GM23338 (cell line): Measurements from ENCODE around the gene DTNB. TPM values are rescaled to one million over a fixed set of nuclear protein-coding genes. Genes with fewer than 3 reads are reported as not detected.

Experiments
- ATAC-seq: fragments of 200-7000 bp; cut with Tn5 transposase; 3 replicates; pipeline ENCODE4 v1.9.1; 2020
- DNase-seq: peaks from one replicate; pipeline ENCODE4 v3.0.0-alpha.2; 2015; ENCODE audit warnings: low spot score
- H2AFZ ChIP-seq: fragments of 200-600 bp; sonication (generic); 2 replicates; pipeline ENCODE4 v1.8.0; 2016; ENCODE audit warnings: antibody characterized with exemption, mild to moderate bottlenecking, moderate library complexity
- H3F3A ChIP-seq: fragments of 200-600 bp; sonication (generic); replicated peaks from 2 replicates; pipeline ENCODE4 v1.8.0; 2017; ENCODE audit warnings: antibody characterized with exemption, mixed run types, low read depth
- H3K27ac ChIP-seq: fragments of 200-600 bp; sonication (generic); 2 replicates; pipeline ENCODE4 v1.6.1; 2016; ENCODE audit warnings: low read depth
- H3K27me3 ChIP-seq: fragments of 200-600 bp; sonication (generic); 2 replicates; pipeline ENCODE4 v1.8.0; 2016; ENCODE audit warnings: mild to moderate bottlenecking, mixed run types, moderate library complexity; ENCODE audit not compliant: insufficient read depth
- H3K36me3 ChIP-seq: fragments of 200-600 bp; sonication (generic); 2 replicates; pipeline ENCODE4 v1.8.0; 2016; ENCODE audit warnings: mild to moderate bottlenecking; ENCODE audit not compliant: insufficient read depth
- H3K4me1 ChIP-seq: fragments of 200-600 bp; sonication (generic); 2 replicates; pipeline ENCODE4 v1.8.0; 2016; ENCODE audit warnings: mild to moderate bottlenecking, moderate library complexity; ENCODE audit not compliant: insufficient read depth
- H3K4me2 ChIP-seq: fragments of 200-600 bp; sonication (generic); 2 replicates; pipeline ENCODE4 v1.7.1; 2017; ENCODE audit warnings: mixed run types
- H3K4me3 ChIP-seq: fragments of 200-600 bp; sonication (generic); 2 replicates; pipeline ENCODE4 v1.6.1; 2016; ENCODE audit warnings: mixed run types
- H3K79me2 ChIP-seq: fragments of 200-600 bp; sonication (generic); replicated peaks from 2 replicates; pipeline ENCODE4 v1.8.0; 2017; ENCODE audit warnings: mild to moderate bottlenecking; ENCODE audit not compliant: insufficient read depth
- H3K9me2 ChIP-seq: fragments of 200-600 bp; sonication (generic); 2 replicates; pipeline ENCODE4 v1.8.0; 2017; ENCODE audit not compliant: insufficient read depth
- H4K20me1 ChIP-seq: fragments of 200-600 bp; sonication (generic); replicated peaks from 2 replicates; pipeline ENCODE4 v1.8.0; 2017; ENCODE audit warnings: mild to moderate bottlenecking; ENCODE audit not compliant: insufficient read depth
- H3K27ac Mint-ChIP-seq: 2 replicates; pipeline ENCODE4 v1.8.0; 2020; ENCODE audit warnings: inconsistent platforms, mild to moderate bottlenecking, moderate library complexity, mixed read lengths
- H3K27me3 Mint-ChIP-seq: 3 replicates; pipeline ENCODE4 v1.8.0; 2022; ENCODE audit warnings: low read depth, mild to moderate bottlenecking, moderate library complexity, mixed read lengths, inconsistent platforms; ENCODE audit not compliant: insufficient read depth, poor library complexity
- H3K36me3 Mint-ChIP-seq: 3 replicates; pipeline ENCODE4 v1.8.0; 2021; ENCODE audit warnings: low read depth, mild to moderate bottlenecking, inconsistent platforms, moderate library complexity, mixed read lengths
- H3K4me1 Mint-ChIP-seq: 3 replicates; pipeline ENCODE4 v1.8.0; 2020; ENCODE audit warnings: mild to moderate bottlenecking, inconsistent platforms, mixed read lengths
- H3K4me3 Mint-ChIP-seq: 3 replicates; pipeline ENCODE4 v1.8.0; 2021; ENCODE audit warnings: moderate library complexity, mild to moderate bottlenecking, inconsistent platforms, mixed read lengths
- H3K9me3 Mint-ChIP-seq: 3 replicates; pipeline ENCODE4 v1.8.0; 2020; ENCODE audit warnings: moderate library complexity, mild to moderate bottlenecking, inconsistent platforms, mixed read lengths
- CREB1 ChIP-seq: fragments of 250-450 bp; sonication (Bioruptor Pico); IDR thresholded peaks from 2 replicates; pipeline ENCODE4 v1.5.0; 2020; ENCODE audit warnings: low read depth, mild to moderate bottlenecking, moderate library complexity
- ETS1 ChIP-seq: IDR thresholded peaks from 2 replicates; pipeline ENCODE4 v1.6.1; 2016; ENCODE audit warnings: antibody characterized with exemption
- EZH2 ChIP-seq: fragments of 200-600 bp; sonication (generic); IDR thresholded peaks from one replicate; pipeline ENCODE4 v1.8.0; 2017; ENCODE audit warnings: antibody characterized with exemption, mild to moderate bottlenecking, low read depth; ENCODE audit not compliant: unreplicated experiment
- EZH2phosphoT487 ChIP-seq: fragments of 200-600 bp; sonication (generic); IDR thresholded peaks from one replicate; pipeline ENCODE4 v1.8.1; 2018; ENCODE audit warnings: antibody characterized with exemption; ENCODE audit not compliant: unreplicated experiment
- JUNB ChIP-seq: IDR thresholded peaks from one replicate; pipeline ENCODE4 v1.6.1; 2016; ENCODE audit warnings: antibody characterized with exemption; ENCODE audit not compliant: unreplicated experiment
- NANOG ChIP-seq: IDR thresholded peaks from 2 replicates; pipeline ENCODE4 v1.6.1; 2016; ENCODE audit warnings: antibody characterized with exemption, borderline replicate concordance
- POLR2AphosphoS5 ChIP-seq: IDR thresholded peaks from 2 replicates; pipeline ENCODE4 v1.6.1; 2016; ENCODE audit warnings: antibody characterized with exemption, low read depth
- REST ChIP-seq: IDR thresholded peaks from one replicate; pipeline ENCODE4 v1.6.1; 2018; ENCODE audit warnings: antibody characterized with exemption; ENCODE audit not compliant: unreplicated experiment
- STAT1 ChIP-seq: IDR thresholded peaks from one replicate; pipeline ENCODE4 v1.6.1; 2016; ENCODE audit warnings: antibody characterized with exemption; ENCODE audit not compliant: unreplicated experiment
- ZNF114 ChIP-seq: fragments of 250-450 bp; sonication (Bioruptor Pico); IDR thresholded peaks from 2 replicates; pipeline ENCODE4 v1.5.0; 2020; ENCODE audit warnings: mild to moderate bottlenecking, moderate library complexity
- ZNF331 ChIP-seq: fragments of 250-450 bp; sonication (Bioruptor Pico); IDR thresholded peaks from 2 replicates; pipeline ENCODE4 v1.5.0; 2020; ENCODE audit warnings: low read depth, mild to moderate bottlenecking, moderate library complexity
- ZNF462 ChIP-seq: fragments of 250-450 bp; sonication (Bioruptor Pico); IDR thresholded peaks from 2 replicates; pipeline ENCODE4 v1.5.0; 2020; ENCODE audit warnings: mild to moderate bottlenecking, moderate library complexity
- polyA plus RNA-seq: library from polyadenylated mRNA; unstranded; fragments of >200 nt; fragmentation: Nextera tagmentation; extraction: Ambion mirVana; gene quantifications from 2 replicates; pipeline ENCODE4 v1.2.1, GENCODE V29; 2016
- total RNA-seq: library from RNA; depleted of rRNA; stranded (reverse); fragments of >200 nt; shearing (Covaris generic); gene quantifications from 2 replicates; pipeline ENCODE4 v1.2.3, GENCODE V29; 2014
- TF ChIP-seq, protein P1 (sequence below), 2 experiments: fragments of 200-600 bp in 1 of 2; sonication (generic) in 1 of 2; conservative IDR thresholded peaks; 2 replicates each; pipeline versions ENCODE4 v1.5.1 to v1.6.1; 2016 to 2017; ENCODE audit warnings: antibody characterized with exemption in 2 of 2, low read depth in 2 of 2, mild to moderate bottlenecking in 2 of 2, moderate library complexity in 1 of 2

The DTNB gene
- total and polyA plus RNA-seq, 2 experiments from 2014 or later = 22.1 to 29.4 TPM

GRCh38 chr2:25389161-25389560, 284.2 kb downstream of the DTNB start:
- H3K27me3 Mint-ChIP-seq = peaks cover 4% of the 10 kb centered on the region
- TF ChIP-seq JUNB (no peak), ZNF114 (CRISPR knock-in tag) (no peak), REST (no peak), ZNF331 (no peak), NANOG (no peak), EZH2phosphoT487 (no peak), POLR2AphosphoS5 (no peak), CREB1 (CRISPR knock-in tag) (no peak), ETS1 (no peak), ZNF462 (CRISPR knock-in tag) (no peak), EZH2 (no peak), STAT1 (no peak)
- TF ChIP-seq, protein P1, sequence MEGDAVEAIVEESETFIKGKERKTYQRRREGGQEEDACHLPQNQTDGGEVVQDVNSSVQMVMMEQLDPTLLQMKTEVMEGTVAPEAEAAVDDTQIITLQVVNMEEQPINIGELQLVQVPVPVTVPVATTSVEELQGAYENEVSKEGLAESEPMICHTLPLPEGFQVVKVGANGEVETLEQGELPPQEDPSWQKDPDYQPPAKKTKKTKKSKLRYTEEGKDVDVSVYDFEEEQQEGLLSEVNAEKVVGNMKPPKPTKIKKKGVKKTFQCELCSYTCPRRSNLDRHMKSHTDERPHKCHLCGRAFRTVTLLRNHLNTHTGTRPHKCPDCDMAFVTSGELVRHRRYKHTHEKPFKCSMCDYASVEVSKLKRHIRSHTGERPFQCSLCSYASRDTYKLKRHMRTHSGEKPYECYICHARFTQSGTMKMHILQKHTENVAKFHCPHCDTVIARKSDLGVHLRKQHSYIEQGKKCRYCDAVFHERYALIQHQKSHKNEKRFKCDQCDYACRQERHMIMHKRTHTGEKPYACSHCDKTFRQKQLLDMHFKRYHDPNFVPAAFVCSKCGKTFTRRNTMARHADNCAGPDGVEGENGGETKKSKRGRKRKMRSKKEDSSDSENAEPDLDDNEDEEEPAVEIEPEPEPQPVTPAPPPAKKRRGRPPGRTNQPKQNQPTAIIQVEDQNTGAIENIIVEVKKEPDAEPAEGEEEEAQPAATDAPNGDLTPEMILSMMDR (conservative IDR thresholded peaks at IDR 0.05; ENCODE audit: low read depth in 2 of 2) = no peak
- Histone ChIP-seq H3K4me1 (no peaks in the 10 kb centered on the region), H4K20me1 (no peaks in the 10 kb centered on the region), H3K27ac (no peak overlapping the region), H3K4me3 (no peak overlapping the region), H3K4me2 (no peak overlapping the region), H3K36me3 (no peaks in the 10 kb centered on the region), H3K79me2 (no peaks in the 10 kb centered on the region), H3F3A (no peaks in the 10 kb centered on the region), H3K9me2 (no peaks in the 10 kb centered on the region), H2AFZ (no peak overlapping the region), H3K27me3 (no peaks in the 10 kb centered on the region)
- DNase-seq (no peak), ATAC-seq (no peak)
- H3K4me3 Mint-ChIP-seq = no peak overlapping the region
- no peaks in the 10 kb centered on the region for H3K9me3 Mint-ChIP-seq
- peaks cover 20% of the 10 kb centered on the region for H3K36me3 Mint-ChIP-seq
- peaks cover 11% of the 10 kb centered on the region for H3K4me1 Mint-ChIP-seq
- no peak overlapping the region for H3K27ac Mint-ChIP-seq
